GM21515 (cell line): ENCODE measurements around the gene KLHL18.

Source experiments
- ATAC-seq: cut with Tn5 transposase; IDR thresholded peaks from one replicate; pipeline ENCODE4 v1.9.1; 2021; ENCODE audit not compliant: unreplicated experiment

KLHL18 gene

DNA sequence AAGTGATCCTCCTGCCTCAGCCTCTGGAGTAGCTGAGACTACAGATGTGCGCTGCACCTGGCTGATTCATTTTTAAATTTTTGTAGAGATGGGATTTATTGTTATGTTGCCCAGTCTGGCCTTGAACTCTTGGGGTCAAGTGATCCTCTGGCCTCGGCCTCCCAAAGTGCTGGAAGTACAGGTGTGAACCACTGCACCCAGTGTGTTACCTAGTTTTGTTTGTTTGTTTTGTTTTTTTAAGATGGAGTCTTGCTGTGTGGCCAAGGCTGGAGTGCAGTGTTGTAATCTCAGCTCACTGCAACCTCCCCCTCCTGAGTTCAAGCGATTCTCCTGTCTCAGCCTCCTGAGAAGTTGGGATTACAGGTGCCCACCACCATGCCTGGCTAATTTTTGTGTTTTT lies 110.2 kb downstream of the KLHL18 start:
- ATAC-seq: no peak

DNA sequence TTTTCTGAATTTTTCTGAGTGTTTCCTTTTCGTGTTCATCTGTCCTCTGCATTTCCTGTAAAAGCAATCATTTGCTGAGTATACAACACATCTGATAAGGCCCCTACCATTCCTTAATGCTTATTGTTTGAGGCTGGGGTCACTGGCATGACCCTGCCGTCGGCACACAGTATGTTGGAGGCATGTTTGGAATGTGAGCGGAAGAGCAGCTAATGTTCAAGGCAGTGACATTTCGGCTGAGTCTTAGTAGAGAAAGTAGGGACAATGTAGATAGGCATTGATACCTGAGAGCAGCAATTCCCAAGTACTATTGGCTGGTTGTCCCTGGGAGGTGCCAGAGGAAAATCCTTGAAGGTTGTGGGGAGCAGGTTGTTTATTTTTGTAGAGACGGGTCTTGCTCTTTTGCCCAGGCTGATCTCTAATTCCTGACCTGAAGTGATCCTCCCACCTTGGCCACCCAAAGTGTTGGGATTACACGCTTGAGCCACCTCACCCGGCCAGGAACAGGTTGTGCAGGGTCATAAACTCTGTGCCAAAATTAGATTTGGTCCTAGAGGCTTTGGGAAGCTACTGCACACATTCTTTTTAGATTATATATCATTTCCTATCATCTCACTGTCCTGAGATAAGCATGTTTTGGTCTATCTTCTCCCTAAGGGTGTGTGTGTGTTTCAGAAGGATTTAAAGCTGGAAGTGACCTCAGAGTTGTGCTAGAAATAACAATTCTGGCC lies 111.6 kb downstream of the KLHL18 start:
- ATAC-seq: no peak

DNA sequence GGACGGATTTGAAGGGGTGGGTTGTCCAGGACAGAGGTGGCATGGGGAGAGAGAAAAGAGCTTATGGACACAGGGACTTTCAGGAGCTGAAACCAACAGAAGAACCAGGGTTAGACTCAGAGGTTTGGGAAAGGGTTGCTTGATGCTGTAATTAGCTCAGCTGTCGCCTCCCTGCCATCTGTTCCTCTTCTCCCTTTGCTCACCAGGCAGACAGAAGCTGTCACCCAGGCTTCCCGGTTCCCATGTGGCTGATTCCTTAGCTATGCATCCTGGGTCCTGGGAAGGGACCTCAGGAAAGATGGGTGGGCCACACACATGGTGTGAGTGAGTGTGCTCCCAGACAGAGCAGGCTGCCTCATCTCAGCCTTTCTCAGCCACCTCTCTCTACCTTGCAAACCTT lies 112.1 kb downstream of the KLHL18 start:
- no peak for ATAC-seq
